ENCODE measurements around the gene DOLK. TPM values are rescaled to one million over a fixed set of nuclear protein-coding genes. Genes with fewer than 3 reads are reported as not detected.
A peak's percentile ranks its signal among the peaks of the same experiment; 100 is the strongest.

Gene DOLK
- total and polyA plus RNA-seq, 10 donors = 5.3 to 16.3 (median 10.9) TPM

GRCh38 chr9:128919402-128920089, 27.9 kb downstream of the DOLK start:
- intact Hi-C loops (cut with DNase I; ENCODE audit: low total_unique reads) = no loop called here
- H3K27ac ChIP-seq = peak overlapping the region in 5 of 8 donors; percentile 60 to 84 (median 78)

GRCh38 chr9:128918921-128919320, 28.5 kb downstream of the DOLK start:
- TF ChIP-seq CTCF (IDR thresholded peaks at IDR 0.05 in 8 of 11, conservative IDR thresholded peaks at IDR 0.05 in 3 of 11) (no peak), POLR2AphosphoS5 (IDR thresholded peaks at IDR 0.05) (no peak), POLR2A (IDR thresholded peaks at IDR 0.05) (no peak)
- intact Hi-C loops (cut with DNase I; ENCODE audit: low total_unique reads) = no loop called here
- Histone ChIP-seq H3K9me3 (no peaks in the 10 kb centered on the region), H3K4me1 (peaks cover 5 to 95% (median 63%) of the 10 kb centered on the region in 6 donors), H3K36me3 (peaks cover 0 to 55% (median 26%) of the 10 kb centered on the region in 6 donors), H3K27ac (peak overlapping the region in 4 of 8 donors; percentile 71 to 84 (median 80)), H3K27me3 (replicated peaks in 1 of 7) (peaks cover 0 to 9% (median 0%) of the 10 kb centered on the region in 7 donors), H3K4me3 (no peak overlapping the region)
- no peak for DNase-seq
- WGBS, 5 donors = 48 to 70% (median 50%) methylated on average over 1 to 2 of the region's 2 CpGs

More at GRCh38 chr9:128919402-128920089, 27.9 kb downstream of the DOLK start:
- H3K27me3 ChIP-seq (replicated peaks in 1 of 7) = peaks cover 0 to 9% (median 0%) of the 10 kb centered on the region in 7 donors
- TF ChIP-seq CTCF (IDR thresholded peaks at IDR 0.05 in 8 of 11, conservative IDR thresholded peaks at IDR 0.05 in 3 of 11) (no peak), POLR2A (IDR thresholded peaks at IDR 0.05) (no peak), POLR2AphosphoS5 (IDR thresholded peaks at IDR 0.05) (no peak)
- peaks cover 0 to 50% (median 26%) of the 10 kb centered on the region in 6 donors for H3K36me3 ChIP-seq
- WGBS, 5 donors = 87 to 92% (median 88%) methylated on average over 14 of the region's 14 CpGs
- no peaks in the 10 kb centered on the region for H3K9me3 ChIP-seq
- no peak overlapping the region for H3K4me3 ChIP-seq
- DNase-seq = no peak
- peaks cover 5 to 88% (median 57%) of the 10 kb centered on the region in 6 donors for H3K4me1 ChIP-seq

GRCh38 chr9:128917151-128917849, 30.1 kb downstream of the DOLK start:
- Histone ChIP-seq H3K27ac (peak overlapping the region in 7 of 8 donors; percentile 58 to 80 (median 72)), H3K4me3 (no peak overlapping the region)
- DNase-seq = no peak

More at GRCh38 chr9:128917151-128917849, 30.1 kb downstream of the DOLK start:
- intact Hi-C loops (cut with DNase I; ENCODE audit: low total_unique reads) = no loop called here
- Histone ChIP-seq H3K9me3 (no peaks in the 10 kb centered on the region), H3K4me1 (peaks cover 12 to 96% (median 72%) of the 10 kb centered on the region in 6 donors), H3K27me3 (replicated peaks in 1 of 7) (peaks cover 0 to 5% (median 0%) of the 10 kb centered on the region in 7 donors), H3K36me3 (peaks cover 0 to 68% (median 26%) of the 10 kb centered on the region in 6 donors)
- WGBS, 5 donors = 66 to 85% (median 82%) methylated on average over 26 of the region's 26 CpGs
- peak; percentile 59 to 70 (median 68) for TF ChIP-seq POLR2AphosphoS5 (IDR thresholded peaks at IDR 0.05)
- no peak for TF ChIP-seq CTCF (IDR thresholded peaks at IDR 0.05 in 8 of 11, conservative IDR thresholded peaks at IDR 0.05 in 3 of 11)
- TF ChIP-seq POLR2A (IDR thresholded peaks at IDR 0.05) = no peak

Data from spleen (tissue), 11 donors.